ENCODE data around the gene LAP3.
"Not testable (repeated sequence)": the region's sequence is repeated elsewhere in the genome, so short reads cannot be mapped to it uniquely, and the experiment has no call there.

The LAP3 gene

DNA sequence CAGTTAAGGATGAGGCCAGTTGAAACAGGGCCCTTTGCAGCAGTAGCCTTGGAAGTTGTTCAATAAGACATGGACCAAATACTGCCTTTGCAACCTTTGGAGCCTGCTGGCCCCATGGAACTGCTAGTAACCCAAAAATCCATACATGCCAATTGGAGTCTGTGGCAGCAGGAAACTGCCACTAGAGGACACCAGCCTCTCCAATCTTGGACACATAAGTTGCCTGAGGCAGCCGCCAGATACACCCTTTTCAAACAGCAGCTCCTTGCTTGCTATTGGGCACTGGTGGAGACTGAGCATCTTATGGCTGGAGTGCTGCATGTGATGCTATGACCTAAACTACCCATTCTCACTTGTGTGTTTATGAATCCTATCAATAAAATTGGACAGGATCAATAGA lies 14.8 kb upstream of the LAP3 start:
- no peak for DNase-seq (ENCODE audit: low spot score)

GRCh38 chr4:17565846-17566245 lies 11.2 kb upstream of the LAP3 start:
- DNase-seq (ENCODE audit: low spot score): no peak

- no peak for DNase-seq (ENCODE audit: low spot score)
Observed at GRCh38 chr4:17567271-17567670, 9.7 kb upstream of the LAP3 start.

DNA sequence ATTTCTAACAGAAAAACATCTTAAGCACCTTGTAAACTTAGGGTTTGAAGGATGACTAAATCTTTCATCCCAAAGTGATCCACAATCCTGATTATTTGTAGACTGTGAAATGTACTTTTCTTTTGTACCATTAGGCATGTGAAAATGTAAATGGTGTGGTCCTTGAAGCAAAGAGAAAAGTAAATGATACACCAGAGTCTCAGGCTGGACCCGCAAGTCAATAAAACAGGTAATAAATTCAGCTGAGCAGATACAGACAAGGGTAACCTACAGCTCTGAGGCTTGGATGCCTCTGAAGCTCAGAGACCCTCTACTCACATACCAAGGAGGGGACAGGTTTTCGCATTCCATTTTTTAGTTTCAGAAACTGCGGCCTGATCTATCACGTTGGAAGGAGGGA lies 2.8 kb upstream of the LAP3 start:
- DNase-seq (ENCODE audit: low spot score): no peak

GRCh38 chr4:17575177-17575576 lies 1.8 kb upstream of the LAP3 start:
- not testable (repeated sequence) for DNase-seq (ENCODE audit: low spot score)

GRCh38 chr4:17577665-17578481 lies 875 bp downstream of the LAP3 start:
- peak; percentile 19 for DNase-seq (ENCODE audit: low spot score)

GRCh38 chr4:17578482-17578891 lies 1.5 kb downstream of the LAP3 start:
- peak; percentile 8 for DNase-seq (ENCODE audit: low spot score)

DNA sequence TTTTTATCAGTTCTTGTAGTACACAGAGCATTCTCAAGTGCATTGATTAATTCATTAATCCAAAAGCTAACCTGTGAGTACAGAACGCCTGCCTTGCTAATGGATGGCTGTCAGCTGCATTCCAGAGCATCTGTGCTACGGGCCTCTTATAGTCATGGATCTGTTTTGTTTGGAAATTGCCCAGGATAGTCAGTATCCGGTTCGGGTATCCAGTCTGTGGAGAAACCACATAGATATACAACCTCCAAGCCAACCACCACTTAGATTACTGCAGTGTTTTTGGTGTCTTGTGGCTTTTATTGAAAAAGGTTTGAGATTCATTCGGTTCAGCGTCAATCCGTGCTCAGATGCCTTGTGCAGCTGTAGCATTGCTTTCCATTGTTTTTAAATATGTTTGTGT lies 4.0 kb downstream of the LAP3 start:
- no peak for DNase-seq (ENCODE audit: low spot score)

- DNase-seq (ENCODE audit: low spot score): no peak
Observed at GRCh38 chr4:17583276-17583675, 6.3 kb downstream of the LAP3 start.

- DNase-seq (ENCODE audit: low spot score): no peak
Observed at GRCh38 chr4:17583941-17584340, 6.9 kb downstream of the LAP3 start.

- DNase-seq (ENCODE audit: low spot score): no peak
Observed at GRCh38 chr4:17584521-17585213, 7.7 kb downstream of the LAP3 start.

DNA sequence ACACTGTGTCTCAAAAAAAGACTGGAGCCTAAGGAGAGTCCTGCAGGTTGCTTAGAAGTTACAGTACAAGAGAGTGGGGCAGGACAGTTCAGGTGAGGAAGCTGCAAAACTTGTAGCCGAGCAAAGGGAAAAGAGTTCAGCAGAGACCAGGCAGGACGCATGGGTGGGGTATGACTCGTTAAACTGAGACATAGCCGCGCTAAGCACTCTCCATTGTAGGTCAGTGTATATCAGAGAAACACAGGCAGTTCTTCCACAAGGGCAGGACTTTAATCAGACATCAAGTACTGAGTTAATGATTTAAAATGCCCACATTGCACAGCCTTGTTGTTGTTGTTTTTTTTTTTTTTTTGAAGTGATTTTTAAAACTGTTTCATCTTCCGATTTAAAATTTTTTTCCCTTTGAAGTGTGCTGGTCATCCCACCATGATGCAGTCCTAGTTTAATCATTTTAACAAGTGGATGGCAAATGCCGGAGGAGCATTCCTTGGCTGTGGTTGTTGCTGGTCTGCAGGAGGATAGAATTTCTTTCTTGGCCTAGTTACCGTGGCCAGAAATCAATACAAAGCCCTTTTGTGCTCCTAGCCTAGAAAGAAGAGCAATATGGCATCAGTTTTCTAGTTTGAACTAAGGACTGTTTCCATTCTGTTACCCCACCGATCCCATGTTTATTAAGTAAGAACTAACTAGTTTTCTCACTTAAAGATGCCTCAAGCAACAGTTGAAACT lies 10.3 kb downstream of the LAP3 start:
- DNase-seq (ENCODE audit: low spot score): no peak

GRCh38 chr4:17589355-17589754 lies 12.4 kb downstream of the LAP3 start:
- DNase-seq (ENCODE audit: low spot score): no peak

DNA sequence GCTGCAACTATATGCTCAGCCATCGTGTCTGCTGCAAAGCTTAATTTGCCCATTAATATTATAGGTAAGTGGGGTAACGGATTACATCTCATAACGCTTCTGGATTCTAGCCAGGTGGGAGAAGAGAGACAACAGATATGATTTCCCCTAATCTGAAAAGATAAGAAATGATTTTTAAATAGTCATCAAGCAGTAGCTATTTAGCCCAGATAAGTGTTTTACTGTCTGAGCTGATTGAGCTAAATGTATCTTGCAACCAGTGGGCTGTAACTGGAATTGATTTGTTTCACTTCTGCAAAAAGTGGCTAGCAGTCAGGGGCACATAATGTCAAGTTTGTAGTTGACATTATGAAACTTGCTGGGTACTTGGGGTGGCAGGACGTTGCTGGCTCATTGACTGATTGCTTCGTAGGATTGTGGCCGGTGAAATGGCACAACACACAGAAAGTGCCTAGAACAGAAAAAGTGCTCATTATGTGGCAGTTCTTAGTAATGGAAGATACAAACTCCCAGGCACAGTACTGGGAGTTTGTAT lies 18.5 kb downstream of the LAP3 start:
- no peak for DNase-seq (ENCODE audit: low spot score)

- no peak for DNase-seq (ENCODE audit: low spot score)
Observed at GRCh38 chr4:17597517-17597916, 20.5 kb downstream of the LAP3 start.

DNA sequence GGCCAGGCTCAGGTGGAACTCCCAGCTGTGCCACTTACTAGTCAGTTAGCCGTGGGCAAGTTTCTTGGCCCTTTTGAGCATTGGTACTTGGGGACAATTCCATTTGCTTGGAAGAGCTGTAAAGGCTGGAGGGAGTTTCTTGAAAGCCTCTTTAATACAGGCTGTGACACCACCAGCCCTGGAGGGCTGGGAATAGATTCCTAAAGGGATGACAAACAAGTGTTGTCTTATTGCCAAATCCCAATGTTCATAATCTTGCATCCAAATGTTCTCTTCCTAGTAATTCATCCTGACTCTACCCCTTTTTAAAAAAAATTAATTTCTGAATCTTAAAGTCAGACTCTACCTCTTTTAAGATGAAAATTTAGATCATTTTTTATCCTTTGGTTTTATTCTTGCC lies 22.8 kb downstream of the LAP3 start:
- no peak for DNase-seq (ENCODE audit: low spot score)

DNA sequence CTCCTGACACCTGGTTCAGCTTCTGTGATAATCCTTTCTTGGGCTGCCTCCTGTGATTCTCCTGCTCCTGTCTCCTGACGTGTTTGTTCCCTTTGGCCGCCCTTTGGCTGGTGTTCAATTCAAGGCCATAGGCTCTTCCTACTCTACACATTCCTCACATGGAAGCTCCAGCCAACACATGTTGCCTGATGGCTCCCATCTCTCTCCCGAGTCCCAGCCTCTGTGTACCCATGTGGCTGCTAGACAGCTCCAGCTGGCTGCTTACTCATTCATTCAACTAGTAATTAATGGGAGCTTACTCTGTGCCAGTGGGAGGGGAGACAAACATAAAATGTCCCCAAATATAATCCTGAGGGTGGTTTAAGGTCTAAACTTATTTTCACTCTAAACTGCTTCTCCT lies 28.2 kb downstream of the LAP3 start:
- no peak for DNase-seq (ENCODE audit: low spot score)

DNA sequence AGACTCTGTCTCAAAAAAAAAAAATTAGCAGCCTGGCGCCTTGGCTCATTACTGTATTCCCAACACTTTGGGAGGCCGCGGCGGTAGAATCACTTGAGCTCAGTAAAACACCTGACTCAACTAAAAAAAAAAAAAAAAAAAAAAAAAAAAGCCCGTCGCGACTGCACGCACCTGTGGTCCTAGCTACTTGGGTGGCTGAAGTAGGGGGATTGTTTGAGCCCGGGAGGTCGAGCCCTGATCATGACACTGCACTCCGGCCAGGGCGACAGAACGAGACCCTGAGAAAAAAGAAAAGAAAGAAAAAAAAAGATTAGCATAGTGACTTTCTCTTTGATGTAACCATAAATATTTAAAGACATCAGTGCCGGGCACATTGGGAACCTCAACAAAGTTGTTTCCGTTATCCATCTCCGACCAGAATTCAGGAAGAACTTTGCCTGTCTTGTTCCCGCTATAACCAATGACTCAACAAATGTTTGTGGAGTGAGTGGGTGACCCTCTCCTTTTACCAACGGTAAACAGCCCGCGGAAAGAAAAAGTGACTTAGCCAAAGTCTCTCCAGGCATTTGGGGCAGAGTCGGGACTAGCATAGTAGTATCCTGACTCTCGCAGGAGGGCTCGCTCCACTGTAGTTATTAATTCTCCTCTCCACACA lies 36.9 kb downstream of the LAP3 start:
- no peak for DNase-seq (ENCODE audit: low spot score)

DNA sequence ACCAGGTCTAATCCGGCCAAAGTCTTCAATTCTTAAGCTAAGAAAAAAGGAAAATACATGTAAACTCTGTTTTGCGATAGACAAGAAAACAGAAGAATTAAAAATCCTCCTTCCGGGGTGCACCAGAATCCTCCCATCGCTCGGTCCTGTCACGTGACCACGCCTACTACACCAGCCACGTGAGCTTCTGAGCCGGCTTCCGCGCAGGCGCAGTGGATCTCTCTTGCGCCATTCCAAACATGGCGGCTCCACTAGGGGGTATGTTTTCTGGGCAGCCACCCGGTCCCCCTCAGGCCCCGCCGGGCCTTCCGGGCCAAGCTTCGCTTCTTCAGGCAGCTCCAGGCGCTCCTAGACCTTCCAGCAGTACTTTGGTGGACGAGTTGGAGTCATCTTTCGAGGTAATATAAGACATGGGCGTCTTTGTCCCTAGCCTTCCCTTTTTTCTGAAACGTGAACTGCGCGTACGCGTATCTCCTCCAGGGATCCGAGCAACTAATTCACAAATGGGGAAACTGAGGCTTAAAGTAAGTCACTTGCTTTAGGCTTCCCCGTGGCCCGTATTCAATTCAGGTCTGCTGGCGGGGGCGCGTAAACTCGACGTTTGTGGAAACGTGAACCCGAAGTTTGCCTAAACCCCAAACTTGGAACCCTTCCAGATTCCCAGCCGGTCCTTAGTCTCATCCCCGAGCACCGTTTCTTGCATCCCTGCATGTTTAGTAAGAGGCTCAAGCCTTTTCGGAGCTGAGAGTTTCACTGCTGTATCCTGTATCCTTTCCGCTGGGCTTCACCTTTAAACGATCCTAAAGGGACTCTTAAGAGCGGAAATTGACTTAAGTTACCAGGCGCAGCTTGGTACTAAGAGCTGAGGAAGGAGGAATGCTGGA lies 37.7 kb downstream of the LAP3 start, which contains the start of gene MED28:
Gene MED28, plus strand, starts transcription at position 226 of the 884 bp plus-strand sequence. Its CDS starts 14 bp downstream, at position 240.
- DNase-seq (ENCODE audit: low spot score): peak; percentile 95

DNA sequence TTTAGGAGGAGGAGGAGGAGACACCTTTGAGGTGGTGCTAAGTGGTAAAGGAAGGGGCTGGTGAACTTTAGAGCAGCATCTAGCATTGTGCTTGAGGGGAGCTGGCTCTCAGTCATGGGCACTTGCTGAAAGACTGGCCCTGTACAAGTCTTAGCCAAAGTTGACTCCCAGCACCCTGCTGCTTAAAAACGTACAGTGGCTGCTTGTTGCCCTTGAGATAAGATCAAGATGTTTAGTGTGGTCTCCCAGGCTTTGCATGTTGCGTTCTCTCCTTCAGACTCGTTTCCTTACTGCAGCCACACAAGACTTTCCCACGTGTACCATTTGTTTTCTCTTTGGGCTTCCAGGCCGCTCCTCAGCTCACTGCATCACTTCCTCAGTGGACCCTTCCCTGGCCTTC lies 39.3 kb downstream of the LAP3 start:
- DNase-seq (ENCODE audit: low spot score): no peak

- no peak for DNase-seq (ENCODE audit: low spot score)
Observed at GRCh38 chr4:17618926-17619325, 41.9 kb downstream of the LAP3 start.
